NT2/D1 (cell line): Measurements from ENCODE around the gene CHRNA3.

Experiments used
- SUZ12 ChIP-seq: IDR thresholded peaks from 2 replicates; pipeline ENCODE4 v1.6.1; 2011; ENCODE audit not compliant: insufficient read length, insufficient read depth; ENCODE audit errors: extremely low read depth
- ZNF274 ChIP-seq: IDR thresholded peaks from 2 replicates; pipeline ENCODE4 v1.6.1; 2011; ENCODE audit warnings: mild to moderate bottlenecking, low read depth, low read length

DNA sequence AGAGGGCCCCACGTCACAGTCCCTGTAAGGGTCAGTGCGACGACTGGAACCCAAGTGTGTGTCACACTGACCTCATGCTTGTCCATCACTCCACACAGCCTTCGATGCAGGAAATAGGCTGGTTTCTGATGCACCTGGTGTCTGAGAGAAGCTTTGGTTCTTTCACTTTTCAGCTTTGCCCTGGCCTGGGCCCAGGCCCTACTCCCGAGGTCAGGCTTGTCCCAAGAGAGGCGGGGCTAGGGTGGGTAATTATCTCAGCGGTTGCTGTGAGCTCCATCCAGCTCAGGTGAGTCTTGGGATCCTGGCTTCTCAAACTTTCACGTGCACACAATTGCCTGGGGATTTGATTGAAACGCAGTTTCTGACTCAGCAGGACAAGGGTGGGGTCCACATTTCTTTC lies 39.8 kb upstream of the CHRNA3 start:
- TF ChIP-seq ZNF274 (no peak), SUZ12 (no peak)
